Lower leg skin (tissue), 3 donors: Measurements from ENCODE around the gene MKLN1.

ENCODE experiments used
- CTCF ChIP-seq, 3 donors: fragments of 450-650 bp; IDR thresholded peaks; one replicate each; pipeline ENCODE4 v1.5.1; 2016; ENCODE audit warnings: antibody characterized with exemption in 3 of 3, mild to moderate bottlenecking in 3 of 3, moderate library complexity in 2 of 3
- POLR2A ChIP-seq, 2 donors: fragments of 450-650 bp; IDR thresholded peaks; one replicate each; pipeline ENCODE4 v1.6.1; 2016 to 2017; ENCODE audit warnings: antibody characterized with exemption in 2 of 2, mild to moderate bottlenecking in 1 of 2, moderate library complexity in 1 of 2

DNA sequence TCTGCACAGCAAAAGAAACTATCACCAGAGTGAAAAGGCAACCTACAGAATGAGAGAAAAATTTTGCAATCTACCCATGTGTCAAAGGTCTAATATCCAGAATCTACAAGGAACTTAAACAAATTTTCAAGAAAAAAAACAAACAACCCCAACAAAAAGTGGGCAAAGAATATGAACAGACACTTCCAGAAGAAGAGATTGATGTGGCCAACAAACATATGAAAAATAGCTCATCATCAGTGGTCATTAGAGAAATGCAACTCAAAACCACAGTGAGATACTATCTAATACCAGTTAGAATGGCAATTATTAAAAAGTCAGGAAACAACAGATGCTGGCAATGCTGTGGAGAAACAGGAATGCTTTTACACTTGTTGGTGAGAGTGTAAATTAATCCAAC lies 7.1 kb upstream of the MKLN1 start:
- TF ChIP-seq CTCF (IDR thresholded peaks at IDR 0.05) = no peak
- no peak for TF ChIP-seq POLR2A (IDR thresholded peaks at IDR 0.05)
